Measurements from ENCODE around the gene HYPK.

GRCh38 chr15:43751885-43752284 lies 48.5 kb upstream of the HYPK start:
- TF ChIP-seq CTCF (conservative IDR thresholded peaks at IDR 0.05; ENCODE audit: low read length): no peak
- TF ChIP-seq EZH2phosphoT487 (IDR thresholded peaks at IDR 0.05; ENCODE audit: borderline replicate concordance, low read depth, low read length): no peak

Data from OCI-LY7 (cell line).